K562 (cell line): ENCODE measurements around the gene TOMT. TPM values are rescaled to one million over a fixed set of nuclear protein-coding genes. Genes with fewer than 3 reads are reported as not detected.

Experiments used
- ARHGAP35 ChIP-seq: fragments of 450-650 bp; IDR thresholded peaks from 2 replicates; pipeline ENCODE4 v1.6.1; 2018; ENCODE audit not compliant: partially characterized antibody
- EGR1 ChIP-seq: fragments of 450-650 bp; conservative IDR thresholded peaks from 2 replicates; pipeline ENCODE4 v1.6.1; 2017; ENCODE audit warnings: mild to moderate bottlenecking
- FOXJ3 ChIP-seq: sonication (generic); formaldehyde crosslinking; IDR thresholded peaks from 2 replicates; pipeline ENCODE4 v1.4.0; 2020; ENCODE audit warnings: mild to moderate bottlenecking, missing genetic modification reagents
- GTF2B ChIP-seq: IDR thresholded peaks from 2 replicates; pipeline ENCODE4 v1.6.1; 2011; ENCODE audit not compliant: insufficient read length; ENCODE audit errors: extremely low read depth
- PCBP1 ChIP-seq: fragments of 200-400 bp; formaldehyde crosslinking; IDR thresholded peaks from 2 replicates; pipeline ENCODE4 v1.6.1; 2018; ENCODE audit warnings: mild to moderate bottlenecking, low read depth, low read length; ENCODE audit not compliant: poor library complexity, severe bottlenecking
- PHF8 ChIP-seq: fragments of 200-600 bp; sonication (generic); IDR thresholded peaks from 2 replicates; pipeline ENCODE4 v1.6.1; 2012; ENCODE audit warnings: mixed run types, mild to moderate bottlenecking, inconsistent platforms, low read length, moderate library complexity, borderline replicate concordance
- RAD51 ChIP-seq: fragments of 450-650 bp; IDR thresholded peaks from 2 replicates; pipeline ENCODE4 v1.7.1; 2016; ENCODE audit warnings: low read depth, mild to moderate bottlenecking, borderline replicate concordance
- REST ChIP-seq, 2 experiments: fragments of 450-650 bp; formaldehyde crosslinking in 1 of 2; IDR thresholded peaks; 2 replicates each; pipeline versions ENCODE4 v1.4.0 to v1.6.1; 2014 to 2020; ENCODE audit warnings: mild to moderate bottlenecking in 2 of 2, borderline replicate concordance in 1 of 2, low read depth in 1 of 2
- SIRT6 ChIP-seq: IDR thresholded peaks from one replicate; pipeline ENCODE4 v1.6.1; 2012; ENCODE audit warnings: low read depth, mild to moderate bottlenecking, control low read depth, inconsistent platforms, low read length, moderate library complexity
- SMARCE1 ChIP-seq: fragments of 450-650 bp; IDR thresholded peaks from 2 replicates; pipeline ENCODE4 v1.7.1; 2016; ENCODE audit warnings: mild to moderate bottlenecking
- UBTF ChIP-seq, 2 experiments: IDR thresholded peaks; 2 replicates each; pipeline ENCODE4 v1.6.1; 2012; ENCODE audit warnings: improper control_type of control experiment in 2 of 2, low read depth in 2 of 2, low read length in 2 of 2, borderline replicate concordance in 1 of 2
- VEZF1 ChIP-seq: fragments of 200-800 bp; sonication (Bioruptor generic); IDR thresholded peaks from 2 replicates; pipeline ENCODE4 v1.6.1; 2017; ENCODE audit warnings: missing genetic modification characterization, missing compliant biosample characterization
- ZFP30 ChIP-seq: fragments of 250-450 bp; sonication (Bioruptor Pico); IDR thresholded peaks from 2 replicates; pipeline ENCODE4 v1.8.0; 2022; ENCODE audit warnings: moderate library complexity, mild to moderate bottlenecking, inconsistent platforms, borderline replicate concordance
- ZNF3 ChIP-seq: fragments of 250-450 bp; sonication (Bioruptor Pico); IDR thresholded peaks from 2 replicates; pipeline ENCODE4 v1.5.0; 2021; ENCODE audit warnings: mild to moderate bottlenecking, moderate library complexity
- polyA plus RNA-seq, 8 experiments: library from polyadenylated mRNA; depleted of rRNA in 4 of 8; stranded (reverse) in 5 of 8; unstranded in 3 of 8; fragments of >200 nt; fragmentation: Nextera tagmentation in 2 of 8; fragmentation: Illumina TruSeq in 1 of 8; extraction: Ambion mirVana in 2 of 8; extraction: Trizol in 1 of 8; gene quantifications; 2 replicates each; pipeline versions ENCODE4 v1.2.1 to v1.2.3, GENCODE V29; 2011 to 2014; ENCODE audit warnings: inconsistent platforms in 1 of 8, missing spikeins in 1 of 8
- total RNA-seq, 7 experiments: library from RNA; depleted of rRNA in 6 of 7; stranded (reverse); fragments of >200 nt in 6 of 7; fragmentation: Illumina TruSeq in 2 of 7; extraction: Trizol in 2 of 7; gene quantifications; 2 replicates each; pipeline versions ENCODE4 v1.2.1 to v1.2.3, GENCODE V29; 2011 to 2021; ENCODE audit warnings: low replicate concordance in 1 of 7

TOMT gene
- total and polyA plus RNA-seq, 9 of the 15 experiments (the other 6 are each of a cell fraction or from before 2014, with no cell fraction given), result not detected

- TF ChIP-seq UBTF (IDR thresholded peaks at IDR 0.05; ENCODE audit: borderline replicate concordance in 1 of 2, low read depth in 2 of 2, low read length in 2 of 2) (no peak), EGR1 (peak; percentile 63), PHF8 (no peak), GTF2B (no peak), REST (IDR thresholded peaks at IDR 0.05; ENCODE audit: borderline replicate concordance) (peak; percentile 90), REST (CRISPR knock-in tag; IDR thresholded peaks at IDR 0.05; ENCODE audit: low read depth) (no peak), ARHGAP35 (no peak), PCBP1 (no peak), ZFP30 (CRISPR knock-in tag) (no peak), FOXJ3 (no peak), VEZF1 (CRISPR knock-in tag) (peak; percentile 87), SMARCE1 (no peak), SIRT6 (no peak), ZNF3 (CRISPR knock-in tag) (no peak), RAD51 (no peak)
Measured at GRCh38 chr11:72091292-72091691, 14.4 kb upstream of the TOMT start (continued).
